MM.1S (cell line): Measurements from ENCODE around the gene SEPTIN10.

Experiments used
- CTCF ChIP-seq: fragments of 300-600 bp; sonication (generic); IDR thresholded peaks from 2 replicates; pipeline ENCODE4 v1.5.1; 2016; ENCODE audit warnings: antibody characterized with exemption, low read length, mixed read lengths
- EZH2 ChIP-seq: fragments of 300-600 bp; sonication (generic); optimal IDR thresholded peaks from 2 replicates; pipeline ENCODE3; 2017; ENCODE audit warnings: low read depth, mild to moderate bottlenecking, antibody characterized with exemption, low read length, mixed read lengths
- EZH2phosphoT487 ChIP-seq: fragments of 300-600 bp; sonication (generic); IDR thresholded peaks from 2 replicates; pipeline ENCODE4 v1.6.1; 2018; ENCODE audit warnings: antibody characterized with exemption, low read length

- TF ChIP-seq EZH2 (no peak), CTCF (no peak), EZH2phosphoT487 (no peak)
Observed at GRCh38 chr2:109527079-109527478, 86.7 kb downstream of the SEPTIN10 start.
